H9 (cell line): ENCODE data around the gene MREG. TPM values are rescaled to one million over a fixed set of nuclear protein-coding genes. Genes with fewer than 3 reads are reported as not detected.
A peak's percentile ranks its signal among the peaks of the same experiment; 100 is the strongest.

Experiments used
- DNase-seq: peaks from one replicate; pipeline ENCODE4 v3.0.0-alpha.2; 2017
- H2AFZ ChIP-seq: one replicate; pipeline ENCODE4 v1.6.1; 2013; ENCODE audit warnings: mild to moderate bottlenecking, low read length, control low read depth, moderate library complexity
- H2AK5ac ChIP-seq: 2 replicates; pipeline ENCODE4 v1.6.1; 2013; ENCODE audit warnings: low read length, control low read depth, mixed read lengths; ENCODE audit not compliant: insufficient read length
- H2BK120ac ChIP-seq: one replicate; pipeline ENCODE4 v1.6.1; 2013; ENCODE audit warnings: low read depth, mild to moderate bottlenecking, low read length, control low read depth, inconsistent platforms; ENCODE audit not compliant: poor library complexity, severe bottlenecking
- H2BK12ac ChIP-seq: 2 replicates; pipeline ENCODE4 v1.6.1; 2013; ENCODE audit warnings: low read length, control low read depth, mixed read lengths, low read depth; ENCODE audit not compliant: insufficient read length
- H2BK15ac ChIP-seq: 2 replicates; pipeline ENCODE4 v1.6.1; 2013; ENCODE audit warnings: low read depth, low read length, control low read depth
- H2BK20ac ChIP-seq: one replicate; pipeline ENCODE4 v1.6.1; 2013; ENCODE audit warnings: low read depth, mild to moderate bottlenecking, low read length, control low read depth, inconsistent platforms; ENCODE audit not compliant: poor library complexity, severe bottlenecking
- H2BK5ac ChIP-seq: 2 replicates; pipeline ENCODE4 v1.6.1; 2013; ENCODE audit warnings: low read length, control low read depth, mixed read lengths; ENCODE audit not compliant: insufficient read length
- H3K14ac ChIP-seq: 2 replicates; pipeline ENCODE4 v1.6.1; 2013; ENCODE audit warnings: low read length, control low read depth; ENCODE audit not compliant: insufficient read depth
- H3K18ac ChIP-seq: 2 replicates; pipeline ENCODE4 v1.6.1; 2013; ENCODE audit warnings: low read depth, mild to moderate bottlenecking, mixed read lengths, low read length, control low read depth; ENCODE audit not compliant: insufficient read length
- H3K23ac ChIP-seq: 2 replicates; pipeline ENCODE4 v1.6.1; 2013; ENCODE audit warnings: low read length, control low read depth, mixed read lengths, low read depth; ENCODE audit not compliant: insufficient read length
- H3K23me2 ChIP-seq: 2 replicates; pipeline ENCODE4 v1.6.1; 2013; ENCODE audit warnings: low read depth, mild to moderate bottlenecking, mixed read lengths, low read length, control low read depth; ENCODE audit not compliant: insufficient read length, poor library complexity, severe bottlenecking
- H3K27ac ChIP-seq: 2 replicates; pipeline ENCODE4 v1.5.1; 2013; ENCODE audit warnings: low read length, control low read depth, mixed read lengths, low read depth; ENCODE audit not compliant: insufficient read length
- H3K27me3 ChIP-seq: 2 replicates; pipeline ENCODE4 v1.6.1; 2013; ENCODE audit warnings: low read length, control low read depth, inconsistent platforms; ENCODE audit not compliant: insufficient read depth
- H3K4ac ChIP-seq: 2 replicates; pipeline ENCODE4 v1.6.1; 2013; ENCODE audit warnings: low read depth, mild to moderate bottlenecking, control low read depth, inconsistent platforms, low read length, moderate library complexity
- H3K4me1 ChIP-seq: 2 replicates; pipeline ENCODE4 v1.6.1; 2013; ENCODE audit warnings: low read length, control low read depth, inconsistent platforms; ENCODE audit not compliant: insufficient read depth
- H3K4me2 ChIP-seq: 2 replicates; pipeline ENCODE4 v1.6.1; 2013; ENCODE audit warnings: low read length, control low read depth, mixed read lengths; ENCODE audit not compliant: insufficient read length, insufficient read depth
- H3K56ac ChIP-seq: 2 replicates; pipeline ENCODE4 v1.6.1; 2013; ENCODE audit warnings: low read depth, mild to moderate bottlenecking, mixed read lengths, low read length, control low read depth; ENCODE audit not compliant: insufficient read length
- H3K79me1 ChIP-seq: 2 replicates; pipeline ENCODE4 v1.6.1; 2013; ENCODE audit warnings: low read depth, mild to moderate bottlenecking, moderate library complexity, low read length, control low read depth, inconsistent platforms; ENCODE audit not compliant: insufficient read depth, poor library complexity, severe bottlenecking
- H3K79me2 ChIP-seq: 2 replicates; pipeline ENCODE4 v1.6.1; 2013; ENCODE audit warnings: low read length, control low read depth, inconsistent platforms; ENCODE audit not compliant: insufficient read depth
- H3K9ac ChIP-seq: 2 replicates; pipeline ENCODE4 v1.6.1; 2013; ENCODE audit warnings: low read length, control low read depth, mixed read lengths; ENCODE audit not compliant: insufficient read length; ENCODE audit errors: extremely low read depth
- H3K9me3 ChIP-seq: one replicate; pipeline ENCODE4 v1.6.1; 2013; ENCODE audit warnings: low read depth, low read length, inconsistent platforms; ENCODE audit not compliant: control insufficient read depth
- H3T11ph ChIP-seq: one replicate; pipeline ENCODE4 v1.6.1; 2013; ENCODE audit warnings: mild to moderate bottlenecking, low read length, control low read depth, inconsistent platforms
- H4K20me1 ChIP-seq: one replicate; pipeline ENCODE4 v1.6.1; 2013; ENCODE audit not compliant: control insufficient read depth, insufficient read length, insufficient read depth
- H4K5ac ChIP-seq: 2 replicates; pipeline ENCODE4 v1.6.1; 2013; ENCODE audit warnings: low read depth, mild to moderate bottlenecking, mixed read lengths, low read length, control low read depth; ENCODE audit not compliant: insufficient read length
- H4K8ac ChIP-seq: replicated peaks from 2 replicates; pipeline ENCODE4 v1.6.1; 2013; ENCODE audit warnings: low read length, control low read depth, mixed read lengths, low read depth; ENCODE audit not compliant: insufficient read length
- H4K91ac ChIP-seq: 2 replicates; pipeline ENCODE4 v1.6.1; 2013; ENCODE audit warnings: low read depth, mild to moderate bottlenecking, moderate library complexity, mixed read lengths, low read length, control low read depth; ENCODE audit not compliant: insufficient read length
- H3K27ac Mint-ChIP-seq, 3 experiments: 2 replicates in 2 of 3; 3 replicates in 1 of 3; pipeline ENCODE4 v1.8.0; 2020 to 2021; ENCODE audit warnings: mixed read lengths in 3 of 3, mild to moderate bottlenecking in 1 of 3, moderate library complexity in 1 of 3
- H3K27me3 Mint-ChIP-seq: 2 replicates; pipeline ENCODE4 v1.8.0; 2021; ENCODE audit warnings: low read depth, mild to moderate bottlenecking, moderate library complexity, mixed read lengths
- H3K36me3 Mint-ChIP-seq, 3 experiments: 2 replicates in 2 of 3; 3 replicates in 1 of 3; pipeline ENCODE4 v1.8.0; 2020 to 2021; ENCODE audit warnings: low read depth in 3 of 3, mixed read lengths in 3 of 3; ENCODE audit not compliant: insufficient read depth in 1 of 3
- H3K4me1 Mint-ChIP-seq, 2 experiments: 2 replicates each; pipeline ENCODE4 v1.8.0; 2020; ENCODE audit warnings: mixed read lengths in 2 of 2
- H3K4me3 Mint-ChIP-seq, 2 experiments: 2 replicates in 1 of 2; 3 replicates in 1 of 2; pipeline ENCODE4 v1.8.0; 2020 to 2021; ENCODE audit warnings: mild to moderate bottlenecking in 2 of 2, mixed read lengths in 2 of 2, moderate library complexity in 1 of 2
- H3K9me3 Mint-ChIP-seq, 2 experiments: 2 replicates in 1 of 2; 3 replicates in 1 of 2; pipeline ENCODE4 v1.8.0; 2020; ENCODE audit warnings: mild to moderate bottlenecking in 2 of 2, mixed read lengths in 2 of 2, moderate library complexity in 1 of 2
- CTCF ChIP-seq: fragments of 200-600 bp; sonication (generic); conservative IDR thresholded peaks from 3 replicates; pipeline ENCODE4 v1.8.0; 2021; ENCODE audit warnings: antibody characterized with exemption, mild to moderate bottlenecking
- WGBS: extraction: QIAGEN DNeasy Blood & Tissue Kit; methylation state at CpG from one replicate; pipeline ENCODE4 v1.1.7; 2013; ENCODE audit warnings: missing lambda C conversion rate, low lambda C conversion rate, mixed read lengths; ENCODE audit not compliant: insufficient read length; ENCODE audit errors: extremely low coverage; 5-methylcytosine and 5-hydroxymethylcytosine counted together
- total RNA-seq: library from RNA; stranded (reverse); gene quantifications from 2 replicates; pipeline ENCODE4 v1.2.1, GENCODE V29; 2021

Gene MREG
- total RNA-seq, 1 experiment from 2014 or later: 21.8 TPM

- Histone ChIP-seq H3K56ac (no peak overlapping the region), H3K4me2 (no peak overlapping the region), H2BK5ac (no peak overlapping the region), H2BK120ac (no peak overlapping the region), H3K27ac (no peak overlapping the region), H3K79me1 (no peaks in the 10 kb centered on the region), H3K4me1 (no peaks in the 10 kb centered on the region), H3K14ac (no peak overlapping the region), H3T11ph (no peak overlapping the region), H3K23ac (no peak overlapping the region), H3K27me3 (no peaks in the 10 kb centered on the region), H2BK20ac (no peak overlapping the region), H3K4ac (no peak overlapping the region), H4K8ac (no peak overlapping the region), H2AFZ (no peak overlapping the region), H4K20me1 (no peaks in the 10 kb centered on the region), H4K5ac (no peak overlapping the region), H3K9ac (no peak overlapping the region), H3K23me2 (no peaks in the 10 kb centered on the region), H3K79me2 (no peaks in the 10 kb centered on the region), H4K91ac (no peak overlapping the region), H2AK5ac (no peak overlapping the region), H3K9me3 (no peaks in the 10 kb centered on the region), H3K18ac (no peak overlapping the region), H2BK12ac (no peak overlapping the region), H2BK15ac (no peak overlapping the region)
- H3K36me3 Mint-ChIP-seq: no peaks in the 10 kb centered on the region
- no peaks in the 10 kb centered on the region for H3K4me1 Mint-ChIP-seq
- TF ChIP-seq CTCF: no peak
- H3K27me3 Mint-ChIP-seq: no peaks in the 10 kb centered on the region; the same call in 1 of the 2 replicates
- peak overlapping the region in 1 of 3 experiments; percentile 17; a peak in 1 of 7 replicates for H3K27ac Mint-ChIP-seq
- no peak for DNase-seq
- no peaks in the 10 kb centered on the region for H3K9me3 Mint-ChIP-seq
- no peak overlapping the region for H3K4me3 Mint-ChIP-seq
- WGBS: no CpG with 5 or more reads among the region's 5 CpGs
Observed at GRCh38 chr2:215904101-215904500, 109.2 kb downstream of the MREG start.
